NB4 (cell line): ENCODE data around the gene ELMOD1.
A peak's percentile ranks its signal among the peaks of the same experiment; 100 is the strongest.

Experiments
- DNase-seq: peaks from one replicate; pipeline ENCODE4 v3.0.0; 2010; ENCODE audit warnings: low read depth
- H3K4me3 ChIP-seq: one replicate; pipeline ENCODE4 v1.5.1; 2011; ENCODE audit warnings: mild to moderate bottlenecking, low read depth, low read length, moderate library complexity
- CTCF ChIP-seq: IDR thresholded peaks from one replicate; pipeline ENCODE4 v1.5.1; 2012; ENCODE audit warnings: low read depth, low read length
- MAX ChIP-seq: IDR thresholded peaks from 2 replicates; pipeline ENCODE4 v1.6.1; 2011; ENCODE audit warnings: low read depth, low read length
- MYC ChIP-seq: IDR thresholded peaks from 2 replicates; pipeline ENCODE4 v1.6.1; 2011; ENCODE audit warnings: low read depth, low read length
- POLR2A ChIP-seq: IDR thresholded peaks from 2 replicates; pipeline ENCODE4 v1.6.1; 2011; ENCODE audit warnings: mild to moderate bottlenecking; ENCODE audit not compliant: insufficient read length; ENCODE audit errors: extremely low read depth

Gene ELMOD1

GRCh38 chr11:107689317-107690202, 98.6 kb downstream of the ELMOD1 start:
- DNase-seq, result peak; percentile 69
- TF ChIP-seq MYC (no peak), CTCF (peak; percentile 46)
- H3K4me3 ChIP-seq, result no peak overlapping the region

GRCh38 chr11:107691000-107691750, 100.2 kb downstream of the ELMOD1 start:
- TF ChIP-seq CTCF (no peak), MAX (no peak), POLR2A (no peak), MYC (no peak)
- no peak overlapping the region for H3K4me3 ChIP-seq
- no peak for DNase-seq

GRCh38 chr11:107695446-107695845, 104.5 kb downstream of the ELMOD1 start:
- DNase-seq, result no peak
- H3K4me3 ChIP-seq, result no peak overlapping the region
- TF ChIP-seq CTCF, result no peak
- no peak for TF ChIP-seq POLR2A
- no peak for TF ChIP-seq MAX
- no peak for TF ChIP-seq MYC

- no peak for DNase-seq
Observed at GRCh38 chr11:107696140-107696539, 105.2 kb downstream of the ELMOD1 start.

GRCh38 chr11:107697291-107697690, 106.3 kb downstream of the ELMOD1 start:
- H3K4me3 ChIP-seq, result no peak overlapping the region
- TF ChIP-seq CTCF, result no peak
- no peak for TF ChIP-seq MYC
- no peak for TF ChIP-seq POLR2A
- no peak for TF ChIP-seq MAX
- no peak for DNase-seq

More at GRCh38 chr11:107696140-107696539, 105.2 kb downstream of the ELMOD1 start:
- no peak for TF ChIP-seq CTCF
- no peak overlapping the region for H3K4me3 ChIP-seq
